Duodenal mucosa (tissue), 2 donors: Measurements from ENCODE around the gene SNRNP27.
A peak's percentile ranks its signal among the peaks of the same experiment; 100 is the strongest.

Source experiments
- H3K27ac ChIP-seq: one replicate; pipeline ENCODE4 v1.7.0; 2013; ENCODE audit warnings: low read depth, low read length
- H3K27me3 ChIP-seq, 2 donors: one replicate each; pipeline ENCODE4 v1.7.0; 2013; ENCODE audit warnings: low read length in 2 of 2, control low read depth in 1 of 2; ENCODE audit not compliant: insufficient read depth in 2 of 2, control insufficient read depth in 1 of 2
- H3K36me3 ChIP-seq, 2 donors: one replicate each; pipeline ENCODE4 v1.7.0; 2013; ENCODE audit warnings: low read length in 2 of 2, control low read depth in 1 of 2; ENCODE audit not compliant: insufficient read depth in 2 of 2, control insufficient read depth in 1 of 2
- H3K4me1 ChIP-seq, 2 donors: one replicate each; pipeline ENCODE4 v1.7.0; 2013; ENCODE audit warnings: low read length in 2 of 2, control low read depth in 1 of 2; ENCODE audit not compliant: insufficient read depth in 2 of 2, control insufficient read depth in 1 of 2
- H3K4me3 ChIP-seq, 2 donors: one replicate each; pipeline ENCODE4 v1.7.0; 2013; ENCODE audit warnings: low read length in 2 of 2, low read depth in 1 of 2
- H3K9ac ChIP-seq, 2 donors: one replicate each; pipeline ENCODE4 v1.7.0; 2013; ENCODE audit warnings: low read length in 2 of 2, low read depth in 1 of 2
- H3K9me3 ChIP-seq, 2 donors: one replicate each; pipeline ENCODE4 v1.7.0; 2013; ENCODE audit warnings: low read length in 2 of 2, control low read depth in 1 of 2; ENCODE audit not compliant: control insufficient read depth in 1 of 2

Gene SNRNP27, protein sequence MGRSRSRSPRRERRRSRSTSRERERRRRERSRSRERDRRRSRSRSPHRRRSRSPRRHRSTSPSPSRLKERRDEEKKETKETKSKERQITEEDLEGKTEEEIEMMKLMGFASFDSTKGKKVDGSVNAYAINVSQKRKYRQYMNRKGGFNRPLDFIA

DNA sequence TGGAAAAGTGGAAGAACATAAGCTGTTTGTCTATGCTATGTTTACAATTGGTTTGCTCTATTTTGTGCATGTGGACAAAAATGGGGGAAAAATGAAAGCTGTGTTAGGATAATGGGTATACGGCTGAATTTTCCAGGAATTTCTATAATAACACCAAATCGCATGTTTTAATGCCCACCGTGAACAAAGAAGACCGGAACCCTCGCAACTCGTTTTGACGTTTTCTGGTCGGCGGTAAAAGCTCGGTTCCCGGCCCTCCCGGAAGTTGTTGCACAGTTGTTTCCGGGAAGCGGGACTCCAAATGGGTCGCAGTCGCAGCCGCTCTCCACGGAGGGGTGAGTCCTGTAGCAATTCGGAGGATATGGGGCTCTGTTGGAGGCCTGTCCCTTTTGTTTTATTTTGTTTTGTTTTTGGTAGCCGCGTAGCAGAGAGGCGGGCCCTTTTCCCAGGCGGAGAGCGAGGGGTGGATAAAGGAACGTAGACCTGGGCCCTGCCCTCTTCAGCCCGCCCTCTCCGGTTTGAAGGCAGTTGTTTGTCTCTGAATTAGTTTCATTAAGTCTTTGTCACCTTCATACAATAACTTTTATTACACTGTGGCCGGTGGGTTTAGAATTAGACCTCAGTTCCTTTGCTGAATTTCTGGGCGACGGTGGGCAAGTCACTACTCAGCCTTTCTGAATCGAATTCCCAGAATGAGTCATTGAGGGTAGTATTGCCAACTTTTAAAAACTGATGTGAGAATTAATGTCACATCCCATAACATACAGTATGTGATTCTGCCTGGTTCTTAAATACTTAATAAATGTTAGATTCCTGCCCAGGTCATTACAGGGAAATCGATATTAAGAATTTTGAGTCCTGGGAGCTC, at the start of gene SNRNP27:
Gene SNRNP27 (plus strand): TSS at position 273 of the 868 bp plus-strand sequence. CDS start 29 bp downstream, at position 302.
- no peaks in the 10 kb centered on the region for H3K9me3 ChIP-seq

DNA sequence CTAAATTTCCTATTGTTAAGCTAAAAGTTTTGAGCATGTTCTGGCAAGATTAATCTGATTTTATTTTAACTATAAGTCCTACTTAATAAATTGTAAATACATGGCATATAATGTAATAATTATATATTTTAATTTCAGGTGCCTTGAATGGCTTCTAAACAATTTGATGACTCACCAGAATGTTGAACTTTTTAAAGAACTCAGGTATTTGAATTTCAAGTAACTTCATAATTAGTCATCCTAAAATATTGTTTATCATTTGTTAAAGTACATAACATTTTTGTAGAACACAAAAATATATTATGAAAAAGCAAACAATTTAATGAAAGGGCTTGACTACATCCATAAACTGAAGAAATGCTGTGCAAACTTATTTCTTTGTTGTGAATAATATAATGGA, 49.8 kb upstream of the SNRNP27 start:
- no peaks in the 10 kb centered on the region for H3K9me3 ChIP-seq
- H3K4me1 ChIP-seq: no peaks in the 10 kb centered on the region
- H3K27ac ChIP-seq: no peak overlapping the region
- H3K4me3 ChIP-seq: no peak overlapping the region
- no peaks in the 10 kb centered on the region for H3K27me3 ChIP-seq
- peaks cover 21 to 58% of the 10 kb centered on the region in 2 donors for H3K36me3 ChIP-seq
- no peak overlapping the region for H3K9ac ChIP-seq

More for the DNA sequence above, at the start of gene SNRNP27:
- peak within 1 kb of the TSS; percentile 80 to 94 for H3K4me3 ChIP-seq
- H3K4me1 ChIP-seq: peaks cover 8 to 10% of the 10 kb centered on the region in 2 donors
- H3K27me3 ChIP-seq: no peaks in the 10 kb centered on the region
- peak within 1 kb of the TSS; percentile 57 for H3K27ac ChIP-seq
- peaks cover 20 to 30% of the 10 kb centered on the region in 2 donors for H3K36me3 ChIP-seq
- H3K9ac ChIP-seq: peak within 1 kb of the TSS; percentile 76 to 91

DNA sequence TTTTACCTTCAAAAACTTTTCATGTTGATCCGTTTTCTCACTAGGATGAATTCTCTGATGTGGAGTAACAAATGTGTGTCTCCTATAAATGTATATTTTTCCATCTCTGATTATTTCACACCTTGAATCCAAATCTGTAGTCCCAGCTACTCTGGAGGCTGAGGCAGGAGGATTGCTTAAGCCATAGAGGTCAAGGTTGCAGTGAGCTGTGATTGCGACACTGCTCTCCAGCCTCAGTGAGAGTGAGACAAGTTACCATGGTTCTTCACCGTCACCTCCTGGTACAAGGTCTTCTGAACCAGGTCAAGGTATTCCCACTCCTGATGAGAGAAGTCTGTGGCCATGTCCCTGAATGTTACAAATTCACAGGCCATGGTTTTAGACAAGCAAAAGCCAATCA, 49.2 kb upstream of the SNRNP27 start:
- H3K27me3 ChIP-seq: no peaks in the 10 kb centered on the region
- H3K9ac ChIP-seq: no peak overlapping the region
- no peak overlapping the region for H3K27ac ChIP-seq
- no peaks in the 10 kb centered on the region for H3K4me1 ChIP-seq
- no peak overlapping the region for H3K4me3 ChIP-seq
- H3K36me3 ChIP-seq: peaks cover 21 to 56% of the 10 kb centered on the region in 2 donors
- no peaks in the 10 kb centered on the region for H3K9me3 ChIP-seq

DNA sequence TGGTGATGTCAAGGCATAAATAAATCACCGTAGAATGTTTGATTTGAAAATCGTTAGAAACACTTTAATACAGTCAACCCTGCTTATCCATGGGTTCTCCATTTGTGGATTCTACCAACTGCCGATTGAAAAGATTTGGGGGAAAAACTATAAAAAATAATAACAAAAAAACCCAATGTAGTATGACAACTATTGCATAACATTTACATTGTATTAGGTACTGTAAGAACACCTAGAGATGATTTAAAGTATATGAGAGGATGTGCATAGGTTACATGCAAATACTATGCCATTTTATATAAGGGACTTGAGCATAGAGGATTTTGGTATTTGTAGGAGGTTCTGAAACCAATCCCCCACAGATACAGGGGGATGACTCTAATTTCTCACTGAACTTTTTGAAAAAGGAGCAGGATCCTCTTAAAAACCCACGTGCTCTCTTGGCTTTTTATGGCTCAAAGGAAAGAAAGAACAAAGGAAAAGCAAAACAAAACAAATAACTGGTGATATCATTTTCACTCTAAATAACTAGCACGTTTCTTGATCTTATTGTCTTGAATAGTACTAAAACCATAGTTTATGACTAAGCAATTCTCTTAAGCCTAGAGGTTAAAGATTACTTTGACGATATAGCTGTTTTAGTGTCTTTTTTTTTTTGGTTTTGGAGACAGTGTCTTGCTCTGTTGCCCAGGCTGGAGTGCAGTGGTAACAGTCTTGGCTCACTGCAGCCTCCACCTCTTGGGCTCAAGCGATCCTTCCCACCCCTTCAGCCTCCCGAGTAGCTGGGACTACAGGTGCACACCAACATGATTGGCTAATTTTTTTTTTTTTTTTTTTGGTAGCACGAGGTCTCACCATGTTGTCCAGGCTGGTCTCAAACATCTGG, 47.3 kb upstream of the SNRNP27 start:
- H3K9ac ChIP-seq: no peak overlapping the region
- no peak overlapping the region for H3K27ac ChIP-seq
- H3K27me3 ChIP-seq: no peaks in the 10 kb centered on the region
- H3K9me3 ChIP-seq: no peaks in the 10 kb centered on the region
- H3K36me3 ChIP-seq: peaks cover 14 to 58% of the 10 kb centered on the region in 2 donors
- H3K4me3 ChIP-seq: no peak overlapping the region
- H3K4me1 ChIP-seq: no peaks in the 10 kb centered on the region

DNA sequence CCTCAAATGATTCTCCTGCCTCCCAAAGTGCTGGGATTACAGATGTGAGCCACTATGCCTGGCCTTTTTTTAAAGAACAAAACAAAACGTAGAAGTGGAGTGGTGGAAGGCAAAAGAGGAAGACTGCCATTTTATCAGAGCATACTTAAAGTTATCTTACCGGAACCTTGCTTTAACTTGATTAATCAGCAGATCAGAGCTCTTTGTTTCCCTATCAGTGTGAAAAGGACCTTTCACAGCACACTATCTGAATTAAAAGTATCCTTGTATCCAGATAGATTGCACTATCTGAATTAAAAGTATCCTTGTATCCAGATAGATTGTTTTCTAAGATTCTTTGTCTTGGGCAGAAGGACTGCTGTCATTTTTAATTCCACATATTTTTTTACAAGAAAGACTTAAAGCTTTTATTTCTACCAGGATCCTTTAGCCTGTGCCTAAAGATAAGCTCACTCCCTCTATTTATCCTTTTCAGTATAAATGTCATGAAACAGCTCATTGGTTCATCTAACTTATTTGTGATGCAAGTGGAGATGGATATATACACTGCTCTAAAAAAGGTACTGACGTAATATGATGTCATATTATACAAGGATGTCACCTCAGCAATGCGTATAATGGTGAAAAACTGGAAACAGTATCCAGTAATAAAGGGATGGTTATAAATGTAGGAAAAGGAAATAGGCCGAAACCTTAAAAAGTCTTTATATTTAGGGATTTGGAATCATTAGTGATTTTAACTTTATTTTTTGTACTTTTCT, 46.5 kb upstream of the SNRNP27 start:
- peaks cover 17 to 57% of the 10 kb centered on the region in 2 donors for H3K36me3 ChIP-seq
- H3K4me3 ChIP-seq: no peak overlapping the region
- H3K9ac ChIP-seq: no peak overlapping the region
- H3K9me3 ChIP-seq: no peaks in the 10 kb centered on the region
- no peak overlapping the region for H3K27ac ChIP-seq
- no peaks in the 10 kb centered on the region for H3K27me3 ChIP-seq
- H3K4me1 ChIP-seq: no peaks in the 10 kb centered on the region

DNA sequence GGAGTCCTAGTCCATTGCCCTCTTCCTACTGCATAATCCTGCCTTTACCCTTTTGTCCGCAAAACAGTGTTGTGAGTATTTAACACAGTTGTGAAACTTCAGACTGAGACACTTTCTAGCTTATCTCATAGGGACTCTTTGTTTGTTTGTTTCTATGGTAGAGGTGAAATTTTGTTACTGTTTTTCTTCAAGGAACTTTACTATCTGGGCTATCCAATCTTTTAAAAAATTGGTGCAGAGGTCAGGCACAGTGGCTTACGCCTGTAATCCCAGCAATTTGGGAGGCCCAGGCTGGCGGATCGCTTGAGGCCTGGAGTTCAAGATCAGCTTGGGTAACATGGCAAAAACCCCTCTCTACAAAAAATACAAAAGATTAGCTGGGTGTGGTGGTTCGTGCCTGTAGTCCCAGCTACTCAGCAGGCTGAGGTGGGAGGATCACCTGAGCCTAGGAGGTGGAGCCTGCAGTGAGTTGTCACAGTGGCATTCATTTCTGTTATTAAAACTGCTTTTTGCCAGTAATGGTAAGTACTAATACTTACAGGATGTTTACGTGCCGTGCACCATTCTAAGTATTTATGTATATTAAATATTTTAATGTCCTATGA, 45.5 kb upstream of the SNRNP27 start:
- peaks cover 17 to 57% of the 10 kb centered on the region in 2 donors for H3K36me3 ChIP-seq
- H3K4me1 ChIP-seq: no peaks in the 10 kb centered on the region
- H3K4me3 ChIP-seq: no peak overlapping the region
- H3K9ac ChIP-seq: no peak overlapping the region
- H3K27me3 ChIP-seq: no peaks in the 10 kb centered on the region
- no peak overlapping the region for H3K27ac ChIP-seq
- H3K9me3 ChIP-seq: no peaks in the 10 kb centered on the region

DNA sequence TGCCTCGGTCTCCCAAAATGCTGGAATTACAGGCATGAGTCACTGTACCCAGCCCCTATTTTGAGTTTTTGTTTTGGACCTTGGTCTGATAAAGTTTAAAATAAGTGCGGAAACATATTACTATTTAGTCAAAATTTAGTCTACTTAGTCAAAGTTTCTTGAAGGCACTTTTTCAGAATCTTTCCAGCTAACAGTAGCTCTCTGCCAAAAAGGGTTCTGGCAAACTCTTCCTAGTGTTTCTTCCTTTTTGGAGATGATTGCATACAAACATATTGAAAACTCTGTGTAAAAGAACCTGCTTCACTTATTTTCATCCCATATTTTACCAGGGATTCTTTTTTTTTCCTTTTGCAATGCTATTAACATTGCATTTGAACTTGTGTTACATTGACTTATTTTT, 35.5 kb upstream of the SNRNP27 start:
- H3K9ac ChIP-seq: no peak overlapping the region
- H3K9me3 ChIP-seq: no peaks in the 10 kb centered on the region
- no peak overlapping the region for H3K4me3 ChIP-seq
- H3K36me3 ChIP-seq: peaks cover 0 to 24% of the 10 kb centered on the region in 2 donors
- no peaks in the 10 kb centered on the region for H3K27me3 ChIP-seq
- H3K4me1 ChIP-seq: no peaks in the 10 kb centered on the region
- H3K27ac ChIP-seq: no peak overlapping the region

DNA sequence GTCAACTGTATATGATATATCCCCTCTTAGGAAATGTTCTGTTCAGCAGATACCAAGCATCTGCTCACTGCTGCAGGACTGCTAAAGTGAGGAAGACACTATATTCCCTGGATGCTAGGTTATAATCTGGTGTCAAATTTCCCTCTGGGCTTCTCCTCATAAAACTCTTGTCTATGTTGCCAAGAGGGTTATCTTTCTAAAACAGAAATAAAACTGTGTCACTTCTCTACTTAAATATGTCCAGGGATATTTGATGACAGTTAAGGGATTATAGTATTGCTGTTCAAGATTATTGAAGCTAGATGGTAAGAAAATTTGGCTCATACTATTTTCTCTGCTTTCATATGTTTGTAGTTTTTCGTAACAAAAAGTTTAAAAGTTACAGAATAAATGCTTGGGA, 30.5 kb upstream of the SNRNP27 start:
- no peaks in the 10 kb centered on the region for H3K4me1 ChIP-seq
- H3K4me3 ChIP-seq: no peak overlapping the region
- no peaks in the 10 kb centered on the region for H3K27me3 ChIP-seq
- H3K27ac ChIP-seq: no peak overlapping the region
- no peak overlapping the region for H3K9ac ChIP-seq
- H3K9me3 ChIP-seq: no peaks in the 10 kb centered on the region
- peaks cover 16 to 42% of the 10 kb centered on the region in 2 donors for H3K36me3 ChIP-seq

DNA sequence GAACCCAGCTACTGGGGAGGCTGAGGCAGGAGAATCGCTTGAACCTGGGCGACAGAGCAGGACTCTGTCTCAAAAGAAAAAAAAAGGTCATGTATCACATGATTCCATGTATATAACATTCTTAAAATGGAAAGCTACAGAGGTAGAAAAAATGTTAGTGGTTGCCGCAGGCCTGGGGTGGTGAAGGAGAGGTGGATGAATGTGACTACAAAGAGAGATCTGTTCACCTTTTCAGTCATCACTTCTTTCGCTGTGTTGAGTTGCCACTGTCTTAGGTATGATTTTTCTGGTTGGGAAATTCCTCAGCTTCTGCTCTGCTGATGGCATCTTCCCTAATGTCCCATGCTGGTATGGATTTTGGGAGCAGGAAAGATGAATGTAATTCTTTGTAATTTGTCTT, 5.3 kb upstream of the SNRNP27 start:
- H3K27ac ChIP-seq: no peak overlapping the region
- H3K36me3 ChIP-seq: no peaks in the 10 kb centered on the region
- H3K4me1 ChIP-seq: peaks cover 0 to 1% of the 10 kb centered on the region in 2 donors
- H3K4me3 ChIP-seq: no peak overlapping the region
- no peaks in the 10 kb centered on the region for H3K9me3 ChIP-seq
- no peaks in the 10 kb centered on the region for H3K27me3 ChIP-seq
- H3K9ac ChIP-seq: no peak overlapping the region
